Measurements from ENCODE around the gene C9orf85.

The C9orf85 gene

DNA sequence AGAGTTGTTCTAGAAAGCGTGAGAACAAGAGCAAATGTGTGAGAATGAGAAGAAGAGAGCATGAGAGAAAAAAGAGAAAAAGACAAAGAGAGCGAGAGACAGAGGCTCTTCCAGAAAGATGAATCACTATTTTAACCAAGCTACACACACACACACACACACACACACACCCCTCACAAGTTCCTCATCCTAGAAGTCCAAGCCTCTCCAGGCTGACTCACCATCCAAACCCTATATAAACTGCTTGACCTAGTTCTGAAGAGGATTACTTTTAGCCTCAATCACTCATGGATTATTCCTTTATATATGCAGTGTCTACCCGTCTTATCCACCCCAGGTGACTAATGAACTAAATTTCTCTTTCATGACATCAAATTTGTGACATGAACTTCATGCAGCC, 111.4 kb downstream of the C9orf85 start:
- DNase-seq: no peak

All from GOT3 (cell line).